ENCODE measurements around the gene STRA8. TPM values are rescaled to one million over a fixed set of nuclear protein-coding genes. Genes with fewer than 3 reads are reported as not detected.

The STRA8 gene
- polyA plus RNA-seq, 1 donor from 2014 or later = not detected

GRCh38 chr7:135245226-135246190 is 11.9 kb downstream of the STRA8 start:
- Histone ChIP-seq H3K27ac (ENCODE audit: low read length) (no peak overlapping the region), H3K4me2 (ENCODE audit: low read length) (no peak overlapping the region), H3K36me3 (ENCODE audit: insufficient read depth, low read length) (no peaks in the 10 kb centered on the region), H3K9me3 (ENCODE audit: low read length) (no peaks in the 10 kb centered on the region), H3K79me2 (replicated peaks; ENCODE audit: insufficient read depth, low read length) (no peaks in the 10 kb centered on the region), H3K27me3 (ENCODE audit: insufficient read depth, low read depth, low read length) (no peaks in the 10 kb centered on the region), H4K20me1 (ENCODE audit: insufficient read depth) (no peaks in the 10 kb centered on the region), H3K4me3 (ENCODE audit: low read length) (no peak overlapping the region), H2AFZ (ENCODE audit: low read depth, low read length) (no peak overlapping the region), H3F3A (ENCODE audit: insufficient read depth, low read length, poor library complexity, severe bottlenecking) (no peaks in the 10 kb centered on the region), H3K9me2 (ENCODE audit: insufficient read depth, low read length) (no peaks in the 10 kb centered on the region), H3K9ac (ENCODE audit: low read length) (no peak overlapping the region)
- no peak for TF ChIP-seq MXI1 (conservative IDR thresholded peaks at IDR 0.05; ENCODE audit: poor library complexity, severe bottlenecking)
- no peak for TF ChIP-seq RAD21 (conservative IDR thresholded peaks at IDR 0.05)
- no peak for TF ChIP-seq REST (IDR thresholded peaks at IDR 0.05; ENCODE audit: borderline replicate concordance)
- TF ChIP-seq EP300 (conservative IDR thresholded peaks at IDR 0.05; ENCODE audit: poor library complexity, severe bottlenecking) = no peak
- no peak for TF ChIP-seq EZH2 (IDR thresholded peaks at IDR 0.05; ENCODE audit: borderline replicate concordance, insufficient read depth, low read length, poor library complexity, severe bottlenecking)
- TF ChIP-seq, protein P1, sequence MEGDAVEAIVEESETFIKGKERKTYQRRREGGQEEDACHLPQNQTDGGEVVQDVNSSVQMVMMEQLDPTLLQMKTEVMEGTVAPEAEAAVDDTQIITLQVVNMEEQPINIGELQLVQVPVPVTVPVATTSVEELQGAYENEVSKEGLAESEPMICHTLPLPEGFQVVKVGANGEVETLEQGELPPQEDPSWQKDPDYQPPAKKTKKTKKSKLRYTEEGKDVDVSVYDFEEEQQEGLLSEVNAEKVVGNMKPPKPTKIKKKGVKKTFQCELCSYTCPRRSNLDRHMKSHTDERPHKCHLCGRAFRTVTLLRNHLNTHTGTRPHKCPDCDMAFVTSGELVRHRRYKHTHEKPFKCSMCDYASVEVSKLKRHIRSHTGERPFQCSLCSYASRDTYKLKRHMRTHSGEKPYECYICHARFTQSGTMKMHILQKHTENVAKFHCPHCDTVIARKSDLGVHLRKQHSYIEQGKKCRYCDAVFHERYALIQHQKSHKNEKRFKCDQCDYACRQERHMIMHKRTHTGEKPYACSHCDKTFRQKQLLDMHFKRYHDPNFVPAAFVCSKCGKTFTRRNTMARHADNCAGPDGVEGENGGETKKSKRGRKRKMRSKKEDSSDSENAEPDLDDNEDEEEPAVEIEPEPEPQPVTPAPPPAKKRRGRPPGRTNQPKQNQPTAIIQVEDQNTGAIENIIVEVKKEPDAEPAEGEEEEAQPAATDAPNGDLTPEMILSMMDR (IDR thresholded peaks at IDR 0.05; ENCODE audit: poor library complexity, severe bottlenecking) = no peak
- no peak for TF ChIP-seq TAF1 (IDR thresholded peaks at IDR 0.05; ENCODE audit: low read depth)
- no peak for TF ChIP-seq SMC3 (conservative IDR thresholded peaks at IDR 0.05; ENCODE audit: poor library complexity)
- no peak for TF ChIP-seq POLR2AphosphoS5 (IDR thresholded peaks at IDR 0.05)

DNA sequence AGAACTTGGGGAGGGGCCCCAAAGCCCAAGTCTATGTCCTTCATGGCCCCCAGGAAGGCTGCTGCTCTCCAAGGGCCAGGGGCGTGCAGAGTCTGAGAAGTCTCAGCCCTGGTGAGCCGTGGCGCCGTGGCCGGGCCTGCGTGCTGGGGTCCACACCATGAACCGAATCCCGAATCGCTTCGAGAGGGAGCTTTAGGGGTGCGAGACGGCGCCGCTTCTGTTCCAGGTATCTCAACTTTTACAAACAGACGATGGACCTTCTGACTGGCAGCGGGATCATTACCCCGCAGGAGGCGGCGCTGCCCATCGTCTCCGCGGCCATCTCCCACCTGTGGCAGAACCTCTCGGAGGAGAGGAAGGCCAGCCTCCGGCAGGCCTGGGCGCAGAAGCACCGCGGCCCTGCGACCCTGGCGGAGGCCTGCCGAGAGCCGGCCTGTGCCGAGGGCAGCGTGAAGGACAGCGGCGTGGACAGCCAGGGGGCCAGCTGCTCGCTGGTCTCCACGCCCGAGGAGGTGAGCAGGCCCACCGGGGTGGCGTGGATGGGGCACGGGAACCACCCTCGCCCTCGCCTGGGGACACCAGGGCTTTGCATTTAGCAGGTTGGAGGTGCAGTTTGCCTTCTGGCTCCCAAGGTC is 12.7 kb downstream of the STRA8 start:
- Histone ChIP-seq H3K4me3 (ENCODE audit: low read length) (no peak overlapping the region), H3K9ac (ENCODE audit: low read length) (no peak overlapping the region), H3K4me2 (ENCODE audit: low read length) (no peak overlapping the region), H3F3A (ENCODE audit: insufficient read depth, low read length, poor library complexity, severe bottlenecking) (no peaks in the 10 kb centered on the region), H3K9me2 (ENCODE audit: insufficient read depth, low read length) (no peaks in the 10 kb centered on the region), H3K36me3 (ENCODE audit: insufficient read depth, low read length) (no peaks in the 10 kb centered on the region), H4K20me1 (ENCODE audit: insufficient read depth) (no peaks in the 10 kb centered on the region), H3K27ac (ENCODE audit: low read length) (no peak overlapping the region), H3K9me3 (ENCODE audit: low read length) (no peaks in the 10 kb centered on the region), H3K27me3 (ENCODE audit: insufficient read depth, low read depth, low read length) (no peaks in the 10 kb centered on the region), H3K79me2 (replicated peaks; ENCODE audit: insufficient read depth, low read length) (no peaks in the 10 kb centered on the region), H2AFZ (ENCODE audit: low read depth, low read length) (no peak overlapping the region)
- TF ChIP-seq SMC3 (conservative IDR thresholded peaks at IDR 0.05; ENCODE audit: poor library complexity) = no peak
- no peak for TF ChIP-seq MXI1 (conservative IDR thresholded peaks at IDR 0.05; ENCODE audit: poor library complexity, severe bottlenecking)
- no peak for TF ChIP-seq POLR2AphosphoS5 (IDR thresholded peaks at IDR 0.05)
- TF ChIP-seq EP300 (conservative IDR thresholded peaks at IDR 0.05; ENCODE audit: poor library complexity, severe bottlenecking) = no peak
- TF ChIP-seq REST (IDR thresholded peaks at IDR 0.05; ENCODE audit: borderline replicate concordance) = no peak
- TF ChIP-seq RAD21 (conservative IDR thresholded peaks at IDR 0.05) = no peak
- no peak for TF ChIP-seq TAF1 (IDR thresholded peaks at IDR 0.05; ENCODE audit: low read depth)
- TF ChIP-seq EZH2 (IDR thresholded peaks at IDR 0.05; ENCODE audit: borderline replicate concordance, insufficient read depth, low read length, poor library complexity, severe bottlenecking) = no peak
- TF ChIP-seq, protein P1 (IDR thresholded peaks at IDR 0.05; ENCODE audit: poor library complexity, severe bottlenecking) = no peak

All from neural cell (in vitro differentiated cells).